ENCODE measurements around the gene AKAP12.

GRCh38 chr6:151285122-151285521 is 45.4 kb downstream of the AKAP12 start:
- TF ChIP-seq POLR2A (IDR thresholded peaks at IDR 0.05; ENCODE audit: low read length) = no peak
- TF ChIP-seq GATA1 (IDR thresholded peaks at IDR 0.05; ENCODE audit: low read depth, low read length) = no peak

All from erythroblast (primary cell).